Spinal cord (tissue), 10 donors: ENCODE results near the gene SLC7A8. TPM values are rescaled to one million over a fixed set of nuclear protein-coding genes. Genes with fewer than 3 reads are reported as not detected.

Experiments
- DNase-seq, 6 donors: peaks; one replicate each; pipeline versions ENCODE4 v3.0.0 to v3.0.0-alpha.2; 2013 to 2015; ENCODE audit warnings: low spot score in 6 of 6, low read depth in 4 of 6
- H3K27ac ChIP-seq: one replicate; pipeline ENCODE4 v1.5.1; 2013; ENCODE audit warnings: low read depth, low read length, control low read depth
- H3K27me3 ChIP-seq: one replicate; pipeline ENCODE4 v1.6.1; 2013; ENCODE audit warnings: low read length; ENCODE audit not compliant: control insufficient read depth, insufficient read depth
- H3K36me3 ChIP-seq: one replicate; pipeline ENCODE4 v1.6.1; 2013; ENCODE audit warnings: low read length; ENCODE audit not compliant: control insufficient read depth, insufficient read depth
- H3K4me1 ChIP-seq: one replicate; pipeline ENCODE4 v1.6.1; 2013; ENCODE audit warnings: low read length; ENCODE audit not compliant: control insufficient read depth, insufficient read depth
- H3K4me3 ChIP-seq: one replicate; pipeline ENCODE4 v1.5.1; 2013; ENCODE audit warnings: low read depth, low read length, control low read depth
- H3K9me3 ChIP-seq: one replicate; pipeline ENCODE4 v1.6.1; 2013; ENCODE audit warnings: low read length; ENCODE audit not compliant: control insufficient read depth, insufficient read depth
- WGBS: methylation state at CpG from one replicate; pipeline ENCODE4 v1.1.5; 2013; ENCODE audit warnings: missing lambda C conversion rate; ENCODE audit not compliant: insufficient coverage; 5-methylcytosine and 5-hydroxymethylcytosine counted together
- polyA plus RNA-seq, 2 donors: library from polyadenylated mRNA; unstranded; fragments of 120-200 nt; gene quantifications; one replicate each; pipeline ENCODE4 v1.2.1, GENCODE V29; 2013; ENCODE audit not compliant: insufficient read length in 2 of 2
- total RNA-seq, 2 donors: library from RNA; depleted of rRNA in 1 of 2; stranded (reverse); fragments of 120-200 nt in 1 of 2; fragments of >200 nt in 1 of 2; gene quantifications; one replicate each; pipeline versions ENCODE4 v1.2.3 to v1.2.4, GENCODE V29; 2013 to 2014
- donor health status: healthy.

The SLC7A8 gene
- total and polyA plus RNA-seq, 4 donors = 8.6 to 18.9 (median 17.2) TPM

DNA sequence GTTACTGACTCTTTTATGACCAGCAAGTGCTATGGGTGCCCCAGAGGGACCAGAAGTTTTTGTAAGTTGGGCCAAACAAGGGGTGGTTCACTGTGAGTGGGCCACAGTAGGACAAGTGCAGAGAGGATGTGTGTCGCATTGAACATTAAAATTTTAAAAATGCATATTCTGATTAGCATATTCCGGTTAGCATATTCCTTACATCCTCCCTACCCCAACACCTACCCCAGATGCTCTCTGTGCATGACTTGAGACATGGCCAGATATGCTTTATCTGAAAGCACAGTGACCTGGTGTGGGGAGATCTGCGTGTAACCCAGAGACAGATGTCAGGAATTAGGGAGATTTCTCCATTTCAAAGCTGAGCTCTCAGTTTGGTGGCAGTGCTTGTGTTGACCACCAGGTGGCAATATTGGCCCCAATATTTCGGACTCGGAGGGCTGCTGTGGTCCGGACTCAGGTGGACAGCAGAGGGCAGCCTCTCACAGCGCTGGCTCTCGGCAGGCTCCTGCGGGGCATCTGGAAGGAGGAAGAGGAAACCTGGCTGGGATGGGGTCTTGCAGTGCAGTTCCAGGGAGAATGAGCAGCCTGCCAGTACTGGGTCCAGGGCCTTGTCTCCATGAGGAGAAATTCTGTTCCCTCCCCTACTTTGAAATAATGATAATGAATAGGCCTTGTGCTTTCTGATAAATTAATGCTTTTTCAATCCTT lies 62.8 kb downstream of the SLC7A8 start:
- 0% methylated on average over 7 of the region's 9 CpGs for WGBS
- no peak overlapping the region for H3K27ac ChIP-seq
- H3K36me3 ChIP-seq = no peaks in the 10 kb centered on the region
- H3K4me3 ChIP-seq = no peak overlapping the region
- H3K4me1 ChIP-seq = peaks cover 12% of the 10 kb centered on the region
- H3K27me3 ChIP-seq = no peaks in the 10 kb centered on the region
- H3K9me3 ChIP-seq = no peaks in the 10 kb centered on the region
- peak; percentile 64 to 96 (median 78) for DNase-seq

DNA sequence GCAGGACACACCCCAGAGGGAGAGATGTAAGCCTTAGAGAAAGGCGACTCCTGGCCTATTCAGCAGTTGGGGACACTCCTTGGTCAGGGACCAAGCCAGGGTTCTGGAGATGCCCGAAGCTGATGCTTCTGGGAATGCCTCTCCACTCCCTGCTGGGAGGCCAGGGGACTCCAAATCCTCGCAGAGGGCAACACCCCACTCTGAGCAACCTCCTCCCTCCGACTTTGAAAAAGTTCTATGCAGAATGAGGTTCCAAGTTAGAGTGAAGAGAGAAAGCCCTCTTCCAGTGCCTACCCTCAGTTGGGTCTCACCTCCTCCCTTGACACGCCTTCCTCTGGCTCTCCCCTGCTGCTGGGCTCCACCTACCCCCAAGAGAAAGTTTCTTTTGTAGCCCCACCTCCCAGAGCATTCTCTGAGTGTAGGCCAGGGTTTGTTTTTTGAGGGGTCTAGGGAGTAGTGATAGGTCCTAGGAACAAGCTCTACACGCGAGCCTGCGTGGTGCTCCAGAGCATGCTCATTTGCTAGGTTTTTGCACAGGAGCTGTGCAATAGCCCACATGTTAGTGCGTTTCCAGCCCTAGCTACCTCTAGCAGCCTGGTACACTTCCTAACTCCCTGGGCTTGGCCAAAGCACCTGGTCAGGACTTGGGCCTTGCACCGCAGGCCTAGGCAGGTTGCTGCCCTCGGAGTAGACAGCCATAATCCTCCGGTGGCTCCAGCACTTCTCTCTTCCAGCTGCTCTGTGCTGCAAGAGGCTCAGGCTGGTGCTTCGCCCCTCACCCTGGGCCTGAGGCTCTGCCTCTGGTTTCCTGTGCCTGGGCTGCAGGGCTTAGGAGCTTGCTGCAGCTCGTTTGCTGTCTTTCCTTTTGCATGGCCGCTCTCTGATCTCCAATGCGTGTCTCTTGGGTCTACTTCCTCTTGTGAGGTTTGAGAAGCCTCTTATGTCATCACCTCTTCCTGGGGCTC lies 63.8 kb downstream of the SLC7A8 start:
- no peak overlapping the region for H3K27ac ChIP-seq
- 73% methylated on average over 13 of the region's 16 CpGs for WGBS
- no peak overlapping the region for H3K4me3 ChIP-seq
- H3K9me3 ChIP-seq = no peaks in the 10 kb centered on the region
- H3K4me1 ChIP-seq = peaks cover 12% of the 10 kb centered on the region
- no peaks in the 10 kb centered on the region for H3K27me3 ChIP-seq
- no peaks in the 10 kb centered on the region for H3K36me3 ChIP-seq
- no peak for DNase-seq

DNA sequence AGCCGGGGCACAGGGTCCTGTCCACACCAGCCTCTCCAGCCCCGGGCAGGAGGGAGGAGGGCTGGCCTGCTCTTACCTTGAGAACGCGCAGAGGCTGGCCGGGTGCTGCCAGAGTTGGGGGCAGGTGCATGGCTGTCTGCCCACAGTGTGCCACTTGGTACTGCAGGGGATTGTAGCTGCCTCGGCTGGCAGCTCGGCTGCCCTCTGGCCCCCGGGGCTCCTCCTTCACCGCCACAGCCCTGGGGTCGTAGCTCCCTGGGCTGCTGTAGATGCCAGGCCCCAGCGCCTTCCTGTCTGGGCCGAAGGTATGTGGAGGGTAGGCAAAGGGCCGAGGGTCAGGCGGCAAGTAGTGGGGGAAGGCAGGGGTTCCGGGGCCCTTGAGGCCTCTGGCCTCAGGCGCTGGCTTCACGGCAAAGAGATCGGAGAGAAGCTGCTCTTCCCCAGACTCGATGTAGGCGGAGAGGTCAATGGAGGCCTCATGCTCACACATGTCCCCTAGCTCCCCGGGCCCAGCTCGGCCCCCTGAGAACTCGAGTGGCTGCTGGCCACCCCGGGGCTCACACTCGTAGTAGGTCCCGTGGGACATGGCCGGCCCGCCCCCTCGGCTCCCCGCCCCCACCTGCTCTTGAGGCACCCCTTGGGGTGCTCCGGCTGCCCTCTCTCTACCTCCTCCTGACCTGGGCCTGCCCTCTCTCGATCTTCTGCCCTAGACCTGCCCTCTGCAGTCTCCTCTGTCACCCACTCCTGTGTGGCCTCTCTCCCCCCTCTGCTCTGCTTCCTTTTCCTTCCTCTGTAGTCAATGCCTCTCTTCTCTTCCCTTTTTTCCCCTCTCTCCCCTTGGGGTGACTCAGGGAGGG lies 64.7 kb downstream of the SLC7A8 start, which contains the start of gene CEBPE:
TSS of gene CEBPE (minus strand) at position 750 of the 857 bp plus-strand sequence. CDS start at position 586, 164 bp downstream.
- H3K27me3 ChIP-seq = no peaks in the 10 kb centered on the region
- no peak within 1 kb of the TSS for H3K4me3 ChIP-seq
- DNase-seq = no peak
- no peaks in the 10 kb centered on the region for H3K36me3 ChIP-seq
- 80% methylated on average over 27 of the region's 32 CpGs for WGBS
- peaks cover 10% of the 10 kb centered on the region for H3K4me1 ChIP-seq
- no peaks in the 10 kb centered on the region for H3K9me3 ChIP-seq
- H3K27ac ChIP-seq = no peak within 1 kb of the TSS

DNA sequence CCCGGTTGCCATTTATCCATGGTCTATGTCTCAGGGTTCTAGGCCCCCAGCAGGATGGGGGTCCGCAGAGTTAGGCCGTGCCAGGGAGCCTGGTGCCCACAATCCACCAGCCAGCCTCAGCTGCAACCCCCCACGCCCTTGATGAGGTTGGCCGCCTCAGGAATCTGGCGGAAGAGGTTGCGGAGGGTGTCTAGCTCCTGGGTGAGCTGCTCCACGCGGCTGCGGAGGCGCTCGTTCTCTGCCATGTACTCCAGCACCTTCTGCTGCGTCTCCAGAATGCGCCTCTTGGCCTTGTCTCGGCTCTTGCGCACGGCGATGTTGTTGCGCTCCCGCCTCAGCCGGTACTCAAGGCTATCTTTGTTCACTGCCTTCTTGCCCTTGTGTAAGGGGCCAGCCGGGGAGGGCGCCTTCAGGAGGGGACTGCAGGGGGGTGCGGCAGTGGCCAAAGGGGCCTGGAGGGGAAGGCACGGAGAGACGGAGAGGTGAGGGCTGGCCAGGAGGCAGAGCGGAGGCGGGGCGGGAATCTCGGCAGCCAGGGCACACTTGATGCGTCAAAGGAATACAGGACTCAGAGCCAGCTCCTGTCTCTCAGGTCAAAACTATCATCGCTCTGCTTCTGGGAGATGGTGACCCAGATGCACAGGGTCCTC lies 66.0 kb downstream of the SLC7A8 start:
- Histone ChIP-seq H3K9me3 (no peaks in the 10 kb centered on the region), H3K4me3 (no peak overlapping the region), H3K27me3 (no peaks in the 10 kb centered on the region), H3K4me1 (peaks cover 9% of the 10 kb centered on the region), H3K27ac (no peak overlapping the region), H3K36me3 (no peaks in the 10 kb centered on the region)
- DNase-seq = no peak
- WGBS = 85% methylated on average over 31 of the region's 32 CpGs

DNA sequence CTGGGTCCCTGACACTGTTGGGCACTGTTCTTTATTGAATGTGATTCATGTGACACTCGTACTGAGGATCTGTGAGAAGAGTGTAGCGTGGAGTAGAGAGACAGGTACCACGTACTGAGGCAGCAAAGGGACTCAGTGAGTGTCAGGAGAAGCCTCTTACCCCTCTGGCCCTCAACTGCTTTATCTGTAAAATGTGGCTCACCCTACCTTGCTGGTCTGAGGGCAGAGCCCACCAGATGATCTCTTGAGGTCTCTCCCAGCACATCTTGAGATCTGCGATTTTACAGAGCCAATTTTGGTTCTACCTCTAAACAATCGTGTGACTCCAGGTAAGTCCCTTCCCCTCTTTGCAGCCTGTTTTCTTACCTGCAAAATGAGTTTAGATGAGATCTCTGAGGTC lies 67.5 kb downstream of the SLC7A8 start:
- 89% methylated on average over 3 of the region's 5 CpGs for WGBS
- Histone ChIP-seq H3K4me1 (peaks cover 2% of the 10 kb centered on the region), H3K4me3 (no peak overlapping the region), H3K36me3 (no peaks in the 10 kb centered on the region), H3K27ac (no peak overlapping the region), H3K27me3 (peaks cover 2% of the 10 kb centered on the region), H3K9me3 (no peaks in the 10 kb centered on the region)
- DNase-seq = no peak

DNA sequence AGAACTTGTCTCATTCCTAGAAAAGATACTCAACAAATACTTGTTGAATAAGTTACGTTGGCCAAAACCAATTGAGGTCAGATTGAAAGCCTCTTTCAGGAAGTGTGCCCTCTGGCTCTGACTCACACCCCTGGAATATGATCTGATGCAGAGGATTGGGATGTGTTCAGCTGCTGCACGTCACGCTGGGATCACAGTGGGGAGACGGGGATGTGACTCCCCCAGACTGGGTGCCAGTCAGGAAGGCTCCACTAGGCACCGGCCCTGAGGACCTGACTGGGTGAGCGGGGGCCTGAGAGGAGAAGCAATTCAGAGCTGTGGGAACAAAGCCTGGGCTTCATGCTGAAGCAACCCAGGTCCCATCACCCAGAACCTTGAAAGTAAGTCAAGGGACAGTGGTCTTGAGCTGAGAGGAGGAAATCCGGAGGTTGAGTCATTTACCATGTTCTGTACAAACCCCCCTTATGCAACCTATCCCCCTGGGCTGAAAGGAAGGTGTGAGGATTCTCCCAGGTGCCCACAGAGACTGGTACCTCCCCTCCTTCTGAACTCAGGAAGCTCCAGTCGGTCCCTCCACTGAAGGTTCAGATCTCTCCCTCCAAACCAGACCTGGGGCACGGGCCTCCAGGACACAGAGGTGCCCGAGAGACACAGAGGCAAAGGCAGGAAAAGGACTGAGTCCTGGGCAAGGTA lies 68.3 kb downstream of the SLC7A8 start:
- peak in 1 of 6 donors; percentile 22 for DNase-seq
- whole genome bisulfite sequencing = 86% methylated on average over 8 of the region's 10 CpGs
- H3K4me1 ChIP-seq = no peaks in the 10 kb centered on the region
- no peak overlapping the region for H3K27ac ChIP-seq
- H3K9me3 ChIP-seq = no peaks in the 10 kb centered on the region
- H3K27me3 ChIP-seq = peaks cover 4% of the 10 kb centered on the region
- H3K4me3 ChIP-seq = no peak overlapping the region
- H3K36me3 ChIP-seq = no peaks in the 10 kb centered on the region

DNA sequence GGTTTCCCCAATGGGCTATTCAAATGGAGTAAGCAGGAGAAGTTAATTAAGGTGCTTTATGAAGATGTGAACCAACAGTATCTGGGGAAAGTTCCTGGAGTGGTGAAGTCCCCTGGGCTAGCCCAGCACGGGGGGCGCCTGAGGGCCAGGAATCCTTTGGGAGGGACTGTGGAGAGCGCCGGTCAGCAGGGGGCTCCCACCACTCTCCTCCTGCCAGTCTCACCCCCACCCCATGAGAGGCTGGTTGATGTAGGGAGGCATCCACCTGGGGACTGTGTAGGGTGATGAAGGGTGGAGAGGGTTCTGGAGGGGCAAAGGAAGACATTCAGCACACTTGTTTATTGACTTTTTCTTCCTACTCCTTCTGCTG lies 68.8 kb downstream of the SLC7A8 start:
- H3K36me3 ChIP-seq = no peaks in the 10 kb centered on the region
- WGBS = no CpG with 5 or more reads among the region's 4 CpGs
- H3K4me3 ChIP-seq = no peak overlapping the region
- no peak overlapping the region for H3K27ac ChIP-seq
- H3K4me1 ChIP-seq = no peaks in the 10 kb centered on the region
- no peak for DNase-seq
- H3K27me3 ChIP-seq = peaks cover 4% of the 10 kb centered on the region
- H3K9me3 ChIP-seq = no peaks in the 10 kb centered on the region

DNA sequence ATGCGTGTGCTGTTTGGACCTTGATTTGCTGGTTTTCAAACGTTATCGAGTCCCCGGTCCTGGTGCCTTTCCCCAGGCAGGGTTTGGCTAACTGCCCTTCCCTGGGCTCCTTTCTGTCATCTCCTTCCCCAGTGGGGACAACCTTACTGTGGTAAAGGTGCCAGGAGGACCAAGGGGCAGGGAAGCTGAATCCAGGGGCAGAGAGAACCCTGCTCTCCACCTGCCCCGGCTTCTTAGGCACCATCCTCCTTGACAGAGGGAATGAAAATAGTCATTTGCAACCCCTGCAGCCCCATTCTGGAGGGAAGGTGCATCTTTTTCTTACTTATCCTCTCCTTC lies 69.4 kb downstream of the SLC7A8 start:
- Histone ChIP-seq H3K9me3 (no peaks in the 10 kb centered on the region), H3K4me3 (no peak overlapping the region), H3K36me3 (no peaks in the 10 kb centered on the region), H3K4me1 (no peaks in the 10 kb centered on the region), H3K27me3 (peaks cover 4% of the 10 kb centered on the region), H3K27ac (no peak overlapping the region)
- 68% methylated on average over 4 of the region's 5 CpGs for WGBS
- DNase-seq = no peak
